Measurements from ENCODE around the gene HS3ST4. TPM values are rescaled to one million over a fixed set of nuclear protein-coding genes. Genes with fewer than 3 reads are reported as not detected.

The HS3ST4 gene
- total RNA-seq, 4 donors from 2014 or later: 0.15 to 4.6 (median 0.37) TPM

DNA sequence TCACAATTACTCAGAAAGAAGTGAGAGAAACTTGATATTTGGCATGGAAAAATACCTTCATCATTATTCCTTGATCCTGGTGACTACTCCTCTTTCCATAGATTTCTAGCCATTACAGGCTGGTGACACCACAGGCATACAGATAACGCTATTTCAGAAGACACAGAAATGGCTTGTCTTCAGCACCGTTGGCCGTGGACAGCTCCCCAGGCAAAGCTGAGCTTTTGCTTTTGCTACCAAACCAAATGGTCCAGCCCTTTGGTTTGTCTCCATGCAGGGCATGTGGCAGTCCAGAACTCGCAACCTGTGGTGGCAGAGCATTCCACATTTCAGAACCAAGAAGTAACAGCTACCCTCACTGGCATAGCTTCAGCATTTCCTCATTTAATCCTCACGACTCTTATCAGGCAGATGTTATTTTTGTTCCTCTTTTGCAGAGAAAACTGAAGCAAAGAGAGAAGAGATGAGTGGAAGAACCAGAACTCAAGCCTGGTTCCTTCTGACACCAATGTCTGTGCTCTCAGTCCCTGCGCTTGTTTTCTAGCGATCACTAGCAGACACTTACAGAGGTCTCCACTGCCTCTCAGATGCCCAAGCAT lies 55.5 kb downstream of the HS3ST4 start:
- 50 to 74% methylated on average over 5 to 7 of the region's 7 CpGs for WGBS, 2 donors
- no peak for TF ChIP-seq POLR2A (IDR thresholded peaks at IDR 0.05)
- TF ChIP-seq, protein P1, sequence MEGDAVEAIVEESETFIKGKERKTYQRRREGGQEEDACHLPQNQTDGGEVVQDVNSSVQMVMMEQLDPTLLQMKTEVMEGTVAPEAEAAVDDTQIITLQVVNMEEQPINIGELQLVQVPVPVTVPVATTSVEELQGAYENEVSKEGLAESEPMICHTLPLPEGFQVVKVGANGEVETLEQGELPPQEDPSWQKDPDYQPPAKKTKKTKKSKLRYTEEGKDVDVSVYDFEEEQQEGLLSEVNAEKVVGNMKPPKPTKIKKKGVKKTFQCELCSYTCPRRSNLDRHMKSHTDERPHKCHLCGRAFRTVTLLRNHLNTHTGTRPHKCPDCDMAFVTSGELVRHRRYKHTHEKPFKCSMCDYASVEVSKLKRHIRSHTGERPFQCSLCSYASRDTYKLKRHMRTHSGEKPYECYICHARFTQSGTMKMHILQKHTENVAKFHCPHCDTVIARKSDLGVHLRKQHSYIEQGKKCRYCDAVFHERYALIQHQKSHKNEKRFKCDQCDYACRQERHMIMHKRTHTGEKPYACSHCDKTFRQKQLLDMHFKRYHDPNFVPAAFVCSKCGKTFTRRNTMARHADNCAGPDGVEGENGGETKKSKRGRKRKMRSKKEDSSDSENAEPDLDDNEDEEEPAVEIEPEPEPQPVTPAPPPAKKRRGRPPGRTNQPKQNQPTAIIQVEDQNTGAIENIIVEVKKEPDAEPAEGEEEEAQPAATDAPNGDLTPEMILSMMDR (IDR thresholded peaks at IDR 0.05): no peak
- DNase-seq: no peak
- no peak overlapping the region for H3K27ac ChIP-seq
- no peak overlapping the region for H3K4me3 ChIP-seq
- H3K4me1 ChIP-seq: no peaks in the 10 kb centered on the region
- no peaks in the 10 kb centered on the region for H3K36me3 ChIP-seq
- intact Hi-C loops (cut with DNase I): no loop called here
- no peaks in the 10 kb centered on the region for H3K9me3 ChIP-seq
- no peaks in the 10 kb centered on the region for H3K27me3 ChIP-seq

DNA sequence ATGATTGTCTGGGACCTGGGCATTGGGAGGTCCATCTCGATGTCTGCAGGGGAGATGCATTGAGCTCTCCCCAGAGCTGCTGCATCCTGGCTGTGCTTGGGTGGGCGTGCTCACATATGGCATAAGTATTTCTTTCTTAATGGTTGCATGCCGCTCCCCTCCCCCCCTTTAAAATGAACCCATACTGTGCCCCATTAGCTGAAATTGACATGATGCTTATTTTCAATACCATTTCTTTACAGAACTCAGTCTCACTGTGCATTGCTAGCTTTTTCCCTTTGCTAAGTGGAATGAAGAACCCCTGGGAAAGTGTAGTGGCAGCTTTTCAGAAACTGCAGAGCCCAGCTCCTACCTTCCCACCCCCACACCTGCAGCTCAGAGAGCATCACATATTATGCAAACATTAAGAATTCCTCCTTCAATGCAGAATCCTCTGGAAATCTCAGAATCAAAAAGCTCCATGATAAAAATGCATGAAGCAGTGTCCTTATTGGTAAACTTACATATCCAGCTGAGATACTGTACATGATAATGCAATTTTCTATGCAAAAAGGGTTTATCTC lies 56.4 kb downstream of the HS3ST4 start:
- WGBS, 2 donors: 74 to 82% methylated on average over 3 of the region's 3 CpGs
- DNase-seq: no peak
- Histone ChIP-seq H3K27ac (no peak overlapping the region), H3K9me3 (no peaks in the 10 kb centered on the region), H3K36me3 (no peaks in the 10 kb centered on the region), H3K27me3 (no peaks in the 10 kb centered on the region), H3K4me3 (no peak overlapping the region), H3K4me1 (no peaks in the 10 kb centered on the region)
- intact Hi-C loops (cut with DNase I): no loop called here
- TF ChIP-seq, protein P1 (IDR thresholded peaks at IDR 0.05): no peak
- no peak for TF ChIP-seq POLR2A (IDR thresholded peaks at IDR 0.05)

DNA sequence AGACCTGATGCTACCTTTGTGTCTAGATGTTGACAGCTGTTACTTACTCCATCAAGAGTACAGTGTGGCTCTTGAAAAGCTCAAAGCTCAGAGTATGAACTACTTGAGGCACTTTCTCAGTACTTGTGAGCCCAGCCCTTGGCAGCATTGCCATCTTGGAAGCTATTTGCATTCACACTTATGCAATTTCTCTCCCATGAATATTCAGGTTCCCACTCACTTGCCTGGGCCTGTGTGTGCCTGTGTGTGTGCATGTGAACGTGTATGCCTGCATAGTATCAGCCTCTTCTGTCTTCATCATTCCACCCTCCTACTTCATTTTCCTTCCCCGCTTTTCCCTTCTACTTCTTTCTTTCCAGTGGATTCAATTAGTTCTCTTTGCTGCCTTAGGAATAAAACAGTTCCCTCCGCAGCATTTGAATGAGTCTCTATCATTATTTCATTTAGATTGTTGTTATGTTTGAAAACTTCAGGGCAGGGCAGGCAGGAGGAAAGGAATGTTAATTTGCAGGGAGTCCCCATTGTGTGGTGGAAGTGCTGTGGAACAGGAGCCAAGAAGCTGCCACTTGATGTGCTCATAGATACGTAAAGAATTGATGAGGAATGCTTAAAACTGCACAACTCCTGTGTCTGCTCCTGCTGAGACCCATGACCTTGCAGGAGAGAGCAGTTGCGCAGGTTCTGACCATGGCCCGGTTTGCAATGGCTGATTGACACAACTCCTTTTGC lies 58.9 kb downstream of the HS3ST4 start:
- no peak for DNase-seq
- intact Hi-C loops (cut with DNase I): no loop called here
- H3K9me3 ChIP-seq: no peaks in the 10 kb centered on the region
- no peak overlapping the region for H3K27ac ChIP-seq
- no peaks in the 10 kb centered on the region for H3K27me3 ChIP-seq
- H3K4me1 ChIP-seq: no peaks in the 10 kb centered on the region
- 27 to 36% methylated on average over 6 of the region's 6 CpGs for WGBS, 2 donors
- no peak overlapping the region for H3K4me3 ChIP-seq
- H3K36me3 ChIP-seq: no peaks in the 10 kb centered on the region
- TF ChIP-seq, protein P1 (IDR thresholded peaks at IDR 0.05): no peak
- no peak for TF ChIP-seq POLR2A (IDR thresholded peaks at IDR 0.05)

DNA sequence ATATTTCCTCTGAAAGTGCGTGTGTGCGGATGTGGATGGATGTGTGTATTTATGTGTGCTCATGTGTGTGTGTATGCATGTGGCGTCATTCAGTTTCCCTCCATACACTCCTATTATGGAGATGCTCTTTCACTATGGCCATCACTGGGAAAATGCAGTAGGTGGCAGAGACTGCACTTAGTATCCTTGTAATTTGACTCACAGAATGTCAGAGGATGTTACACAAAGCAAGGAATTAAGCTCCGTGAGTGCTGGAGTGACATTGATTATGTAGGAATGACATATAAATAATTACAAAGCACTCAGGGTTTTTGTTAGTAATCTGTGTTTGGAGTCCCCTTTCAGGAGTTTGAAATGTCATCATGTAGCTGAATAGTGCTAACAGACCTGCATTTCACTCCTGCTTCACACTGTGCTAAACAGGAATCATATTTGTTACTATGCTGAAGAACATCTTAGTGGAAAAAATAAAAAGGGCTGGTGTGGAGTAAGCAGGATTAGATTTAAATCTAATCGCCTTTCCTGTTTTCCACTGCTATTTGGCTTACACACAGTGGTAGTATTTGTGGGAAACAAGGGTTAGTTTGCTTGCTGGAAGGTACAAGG lies 59.6 kb downstream of the HS3ST4 start:
- no peak for DNase-seq
- no peak for TF ChIP-seq POLR2A (IDR thresholded peaks at IDR 0.05)
- TF ChIP-seq, protein P1 (IDR thresholded peaks at IDR 0.05): no peak
- intact Hi-C loops (cut with DNase I): no loop called here
- H3K4me1 ChIP-seq: no peaks in the 10 kb centered on the region
- no peaks in the 10 kb centered on the region for H3K9me3 ChIP-seq
- WGBS, 2 donors: 57 to 70% methylated on average over 5 of the region's 5 CpGs
- no peak overlapping the region for H3K27ac ChIP-seq
- H3K27me3 ChIP-seq: no peaks in the 10 kb centered on the region
- no peaks in the 10 kb centered on the region for H3K36me3 ChIP-seq
- H3K4me3 ChIP-seq: no peak overlapping the region

DNA sequence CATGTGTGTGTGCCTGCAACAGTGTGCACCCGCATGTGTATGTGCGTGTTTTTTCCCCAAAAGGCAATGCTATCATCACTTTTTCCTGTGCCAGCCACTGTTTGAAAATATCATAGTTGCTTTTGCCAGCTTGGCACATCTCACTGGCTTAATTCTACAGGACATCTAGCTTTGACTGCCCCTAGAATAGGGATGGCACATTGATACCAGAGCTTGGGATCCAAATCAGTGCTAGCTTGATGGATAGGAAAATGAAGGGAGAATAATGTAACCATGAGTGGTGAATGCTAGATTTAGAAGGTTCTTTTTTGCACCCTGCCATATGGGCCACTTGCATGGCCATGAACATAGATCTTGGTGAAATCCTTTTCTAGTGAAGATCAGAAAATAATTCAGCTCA lies 72.7 kb downstream of the HS3ST4 start:
- no peaks in the 10 kb centered on the region for H3K4me1 ChIP-seq
- no peaks in the 10 kb centered on the region for H3K9me3 ChIP-seq
- intact Hi-C loops (cut with DNase I): no loop called here
- no peak overlapping the region for H3K4me3 ChIP-seq
- WGBS, 2 donors: 87 to 89% methylated on average over 2 of the region's 2 CpGs
- no peaks in the 10 kb centered on the region for H3K27me3 ChIP-seq
- no peak overlapping the region for H3K27ac ChIP-seq
- no peaks in the 10 kb centered on the region for H3K36me3 ChIP-seq
- no peak for DNase-seq
- TF ChIP-seq POLR2A (IDR thresholded peaks at IDR 0.05): no peak

All from esophagus squamous epithelium (tissue), 5 donors.